DND-41 (cell line): ENCODE data around the gene EPHB3.

Source experiments
- EZH2 ChIP-seq: IDR thresholded peaks from 3 replicates; pipeline ENCODE4 v1.6.1; 2012; ENCODE audit warnings: borderline replicate concordance, low read depth, mild to moderate bottlenecking, moderate library complexity, low read length, inconsistent platforms; ENCODE audit not compliant: severe bottlenecking
- TF ChIP-seq, protein P1 (sequence below): IDR thresholded peaks from 2 replicates; pipeline ENCODE4 v1.5.1; 2012; ENCODE audit warnings: borderline replicate concordance, low read length, moderate library complexity, mild to moderate bottlenecking; ENCODE audit not compliant: poor library complexity, severe bottlenecking; ENCODE audit errors: extremely low read depth

DNA sequence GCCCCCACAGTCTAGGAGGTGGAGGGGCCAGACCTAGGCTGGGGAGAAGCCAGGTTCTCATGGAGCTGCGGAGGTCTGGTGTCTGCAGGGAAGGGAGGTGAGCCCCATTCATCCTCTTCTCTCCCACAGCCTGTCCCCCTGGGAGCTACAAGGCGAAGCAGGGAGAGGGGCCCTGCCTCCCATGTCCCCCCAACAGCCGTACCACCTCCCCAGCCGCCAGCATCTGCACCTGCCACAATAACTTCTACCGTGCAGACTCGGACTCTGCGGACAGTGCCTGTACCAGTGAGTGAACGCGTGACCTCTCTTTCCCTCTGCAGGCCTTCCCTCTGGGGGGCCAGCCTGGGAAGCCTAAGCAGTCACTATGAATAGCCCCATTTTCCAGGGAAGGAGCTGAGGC is 14.1 kb downstream of the EPHB3 start:
- TF ChIP-seq, protein P1, sequence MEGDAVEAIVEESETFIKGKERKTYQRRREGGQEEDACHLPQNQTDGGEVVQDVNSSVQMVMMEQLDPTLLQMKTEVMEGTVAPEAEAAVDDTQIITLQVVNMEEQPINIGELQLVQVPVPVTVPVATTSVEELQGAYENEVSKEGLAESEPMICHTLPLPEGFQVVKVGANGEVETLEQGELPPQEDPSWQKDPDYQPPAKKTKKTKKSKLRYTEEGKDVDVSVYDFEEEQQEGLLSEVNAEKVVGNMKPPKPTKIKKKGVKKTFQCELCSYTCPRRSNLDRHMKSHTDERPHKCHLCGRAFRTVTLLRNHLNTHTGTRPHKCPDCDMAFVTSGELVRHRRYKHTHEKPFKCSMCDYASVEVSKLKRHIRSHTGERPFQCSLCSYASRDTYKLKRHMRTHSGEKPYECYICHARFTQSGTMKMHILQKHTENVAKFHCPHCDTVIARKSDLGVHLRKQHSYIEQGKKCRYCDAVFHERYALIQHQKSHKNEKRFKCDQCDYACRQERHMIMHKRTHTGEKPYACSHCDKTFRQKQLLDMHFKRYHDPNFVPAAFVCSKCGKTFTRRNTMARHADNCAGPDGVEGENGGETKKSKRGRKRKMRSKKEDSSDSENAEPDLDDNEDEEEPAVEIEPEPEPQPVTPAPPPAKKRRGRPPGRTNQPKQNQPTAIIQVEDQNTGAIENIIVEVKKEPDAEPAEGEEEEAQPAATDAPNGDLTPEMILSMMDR = no peak
- no peak for TF ChIP-seq EZH2
